Progenitor cell of endocrine pancreas (in vitro differentiated cells): ENCODE measurements around the gene WNT3. TPM values are rescaled to one million over a fixed set of nuclear protein-coding genes. Genes with fewer than 3 reads are reported as not detected.

Experiments
- DNase-seq: peaks from one replicate; pipeline ENCODE4 v3.0.0; 2021; ENCODE audit warnings: low spot score; ENCODE audit not compliant: unreplicated experiment
- H3K27ac Mint-ChIP-seq: 2 replicates; pipeline ENCODE4 v1.8.0; 2021; ENCODE audit warnings: mild to moderate bottlenecking, moderate library complexity, mixed read lengths
- H3K27me3 Mint-ChIP-seq: 2 replicates; pipeline ENCODE4 v1.8.0; 2021; ENCODE audit warnings: mixed read lengths
- H3K36me3 Mint-ChIP-seq: 2 replicates; pipeline ENCODE4 v1.8.0; 2022; ENCODE audit warnings: mixed read lengths; ENCODE audit not compliant: insufficient read depth
- H3K4me1 Mint-ChIP-seq: 2 replicates; pipeline ENCODE4 v1.8.0; 2021; ENCODE audit warnings: low read depth, mixed read lengths
- H3K4me3 Mint-ChIP-seq: 2 replicates; pipeline ENCODE4 v1.8.0; 2021; ENCODE audit warnings: low read depth, mild to moderate bottlenecking, moderate library complexity, mixed read lengths
- H3K9me3 Mint-ChIP-seq: 2 replicates; pipeline ENCODE4 v1.8.0; 2021; ENCODE audit warnings: low read depth, mixed read lengths
- total RNA-seq: library from RNA; stranded (reverse); gene quantifications from 2 replicates; pipeline ENCODE4 v1.2.1, GENCODE V29; 2021
- TF ChIP-seq, protein P1 (sequence below): fragments of 200-600 bp; sonication (generic); IDR thresholded peaks from one replicate; pipeline ENCODE4 v1.5.0; 2021; ENCODE audit warnings: antibody characterized with exemption, mild to moderate bottlenecking; ENCODE audit not compliant: unreplicated experiment

WNT3 gene
- total RNA-seq, 1 donor from 2014 or later, result 7.2 TPM

DNA sequence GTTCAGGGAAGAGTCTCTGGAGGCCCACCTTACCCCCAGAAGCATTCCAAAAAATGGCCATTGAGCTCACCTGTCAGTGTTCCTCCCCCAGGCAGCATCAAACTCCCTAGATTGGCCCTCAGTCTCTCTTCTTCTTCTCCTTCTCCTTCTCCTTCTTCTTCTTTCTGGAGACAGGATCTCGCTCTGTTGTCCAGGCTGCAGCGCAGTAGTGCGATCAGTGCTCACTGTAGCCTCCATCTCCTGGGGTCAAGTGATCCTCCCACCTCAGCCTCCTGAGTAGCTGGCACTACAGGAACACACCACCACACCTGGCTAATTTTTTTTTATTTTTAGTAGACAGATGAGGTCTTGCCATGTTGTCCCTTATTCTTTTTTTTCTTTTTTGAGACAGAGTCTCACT is 16.4 kb upstream of the WNT3 start:
- no peaks in the 10 kb centered on the region for H3K36me3 Mint-ChIP-seq
- no peaks in the 10 kb centered on the region for H3K4me1 Mint-ChIP-seq

DNA sequence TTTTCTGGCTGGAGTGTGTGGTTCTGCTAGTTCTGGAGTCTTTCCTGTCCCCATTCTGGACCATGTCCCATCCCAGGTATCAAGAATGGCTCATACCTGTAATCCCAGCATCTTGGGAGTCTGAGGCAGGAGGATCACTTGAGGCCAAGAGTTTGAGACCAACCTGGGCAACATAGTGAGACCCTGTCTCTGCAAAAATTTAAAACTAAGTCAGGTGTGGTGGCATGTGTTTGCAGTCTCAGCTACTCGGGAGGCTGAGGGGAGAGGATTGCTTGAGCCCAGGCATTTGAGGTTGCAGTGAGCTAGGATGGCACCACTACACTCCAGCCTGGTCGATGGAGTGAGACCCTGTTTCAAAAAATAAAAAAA is 15.3 kb upstream of the WNT3 start:
- peaks cover 40% of the 10 kb centered on the region for H3K27me3 Mint-ChIP-seq
- TF ChIP-seq, protein P1, sequence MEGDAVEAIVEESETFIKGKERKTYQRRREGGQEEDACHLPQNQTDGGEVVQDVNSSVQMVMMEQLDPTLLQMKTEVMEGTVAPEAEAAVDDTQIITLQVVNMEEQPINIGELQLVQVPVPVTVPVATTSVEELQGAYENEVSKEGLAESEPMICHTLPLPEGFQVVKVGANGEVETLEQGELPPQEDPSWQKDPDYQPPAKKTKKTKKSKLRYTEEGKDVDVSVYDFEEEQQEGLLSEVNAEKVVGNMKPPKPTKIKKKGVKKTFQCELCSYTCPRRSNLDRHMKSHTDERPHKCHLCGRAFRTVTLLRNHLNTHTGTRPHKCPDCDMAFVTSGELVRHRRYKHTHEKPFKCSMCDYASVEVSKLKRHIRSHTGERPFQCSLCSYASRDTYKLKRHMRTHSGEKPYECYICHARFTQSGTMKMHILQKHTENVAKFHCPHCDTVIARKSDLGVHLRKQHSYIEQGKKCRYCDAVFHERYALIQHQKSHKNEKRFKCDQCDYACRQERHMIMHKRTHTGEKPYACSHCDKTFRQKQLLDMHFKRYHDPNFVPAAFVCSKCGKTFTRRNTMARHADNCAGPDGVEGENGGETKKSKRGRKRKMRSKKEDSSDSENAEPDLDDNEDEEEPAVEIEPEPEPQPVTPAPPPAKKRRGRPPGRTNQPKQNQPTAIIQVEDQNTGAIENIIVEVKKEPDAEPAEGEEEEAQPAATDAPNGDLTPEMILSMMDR, result no peak
- no peak for DNase-seq
- H3K4me3 Mint-ChIP-seq, result no peak overlapping the region
- no peaks in the 10 kb centered on the region for H3K9me3 Mint-ChIP-seq
- H3K36me3 Mint-ChIP-seq, result no peaks in the 10 kb centered on the region
- H3K27ac Mint-ChIP-seq, result no peak overlapping the region
- H3K4me1 Mint-ChIP-seq, result no peaks in the 10 kb centered on the region

More for the DNA sequence above, 16.4 kb upstream of the WNT3 start:
- TF ChIP-seq, protein P1, result no peak
- Mint-ChIP-seq H3K27me3 (peaks cover 39% of the 10 kb centered on the region), H3K9me3 (no peaks in the 10 kb centered on the region), H3K27ac (no peak overlapping the region), H3K4me3 (no peak overlapping the region)
- no peak for DNase-seq

DNA sequence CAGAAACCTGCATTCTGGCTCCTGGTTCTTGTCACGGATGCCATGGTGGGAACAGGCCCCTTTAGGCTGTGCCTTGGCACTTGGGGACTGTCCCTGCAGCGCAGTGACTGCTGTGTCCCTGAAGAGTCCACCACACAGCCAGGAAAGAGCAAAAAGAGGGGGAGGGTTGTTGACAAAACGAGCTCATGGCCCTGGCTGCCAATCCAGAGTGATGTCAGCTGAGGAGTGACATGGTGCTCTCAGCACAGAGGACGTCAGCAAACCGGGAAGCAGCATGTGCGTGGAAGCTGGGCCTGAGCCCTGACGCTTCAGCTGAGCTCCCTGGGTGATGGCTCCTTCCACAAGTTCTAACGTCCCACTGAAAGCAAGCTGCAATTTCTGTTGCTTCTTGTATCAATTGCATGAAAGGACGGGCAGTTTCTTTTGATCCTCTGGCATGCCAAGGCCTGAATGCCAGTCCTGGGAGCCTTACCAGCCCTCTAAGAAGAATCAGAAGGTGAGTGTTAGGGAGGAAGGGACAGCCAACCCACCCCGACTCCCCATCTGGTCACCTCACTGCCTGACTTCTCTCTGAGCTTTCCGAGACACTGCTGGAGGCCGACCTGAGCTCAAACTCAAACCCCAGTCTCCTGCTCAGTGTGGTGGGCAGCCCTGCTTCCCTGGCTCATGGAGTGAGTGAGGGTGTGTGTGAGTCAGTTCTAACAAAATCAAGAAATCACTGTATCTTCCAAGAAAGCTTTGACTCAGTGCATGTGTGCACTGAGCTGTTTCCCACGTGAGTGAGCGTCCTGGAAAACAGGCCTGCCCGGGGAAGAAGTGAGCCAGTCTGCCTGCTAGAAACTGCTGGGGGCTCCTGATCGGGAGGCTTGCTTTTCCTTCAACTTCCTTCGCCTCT is 14.7 kb upstream of the WNT3 start:
- no peak for DNase-seq
- H3K4me1 Mint-ChIP-seq, result no peaks in the 10 kb centered on the region
- no peaks in the 10 kb centered on the region for H3K36me3 Mint-ChIP-seq
- H3K27me3 Mint-ChIP-seq, result peaks cover 41% of the 10 kb centered on the region
- no peak overlapping the region for H3K27ac Mint-ChIP-seq
- H3K9me3 Mint-ChIP-seq, result no peaks in the 10 kb centered on the region
- H3K4me3 Mint-ChIP-seq, result no peak overlapping the region
- TF ChIP-seq, protein P1, result no peak

DNA sequence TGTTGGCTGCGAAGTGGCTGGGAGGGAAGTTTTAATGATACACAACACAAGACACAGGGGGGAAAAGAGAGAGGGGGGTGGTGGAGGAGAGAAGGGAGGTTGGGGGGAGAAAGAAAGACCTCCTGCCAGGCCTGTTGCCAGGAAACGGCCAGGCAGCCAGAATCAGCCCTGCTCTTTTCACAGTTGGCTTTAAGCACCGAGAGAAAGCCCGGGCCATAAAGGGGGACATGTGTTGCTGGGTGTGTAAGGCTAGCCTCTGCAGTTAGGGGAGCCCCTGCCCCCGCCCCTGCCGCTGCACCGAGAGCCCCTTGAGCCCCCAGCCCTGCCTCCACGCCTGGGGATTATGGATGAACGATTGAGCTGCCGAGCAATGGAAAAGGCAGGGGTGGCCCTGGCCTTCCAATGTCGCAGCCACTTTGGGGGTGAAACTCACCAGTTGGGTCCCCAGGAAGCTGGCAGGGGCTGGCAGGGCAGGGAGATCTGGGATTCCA is 13.9 kb upstream of the WNT3 start:
- Mint-ChIP-seq H3K4me1 (no peaks in the 10 kb centered on the region), H3K4me3 (no peak overlapping the region), H3K27ac (no peak overlapping the region), H3K9me3 (no peaks in the 10 kb centered on the region), H3K27me3 (peaks cover 43% of the 10 kb centered on the region), H3K36me3 (no peaks in the 10 kb centered on the region)
- no peak for DNase-seq
- TF ChIP-seq, protein P1, result no peak

GRCh38 chr17:46831573-46832330 is 13.3 kb upstream of the WNT3 start:
- H3K36me3 Mint-ChIP-seq, result no peaks in the 10 kb centered on the region
- H3K4me3 Mint-ChIP-seq, result no peak overlapping the region
- peaks cover 43% of the 10 kb centered on the region for H3K27me3 Mint-ChIP-seq
- H3K4me1 Mint-ChIP-seq, result no peaks in the 10 kb centered on the region
- no peak for DNase-seq
- H3K27ac Mint-ChIP-seq, result no peak overlapping the region
- TF ChIP-seq, protein P1, result no peak
- H3K9me3 Mint-ChIP-seq, result no peaks in the 10 kb centered on the region
